ENCODE data around the gene SMG9.

SMG9 gene

GRCh38 chr19:43774103-43774939 is 19.6 kb upstream of the SMG9 start (continued):
- TF ChIP-seq ZNF600 (tag by site-specific recombination; IDR thresholded peaks at IDR 0.05) (0 out of 2 replicates have a peak, but pooled peaks have one; percentile 25), ZBTB20 (tag by site-specific recombination; IDR thresholded peaks at IDR 0.05) (no peak), BCL11B (tag by site-specific recombination; IDR thresholded peaks at IDR 0.05; ENCODE audit: low read depth) (no peak), ZNF146 (tag by site-specific recombination; IDR thresholded peaks at IDR 0.05) (no peak), ZNF521 (tag by site-specific recombination; IDR thresholded peaks at IDR 0.05) (no peak), ZNF830 (tag by site-specific recombination; IDR thresholded peaks at IDR 0.05; ENCODE audit: low read depth) (no peak), ZNF16 (tag by site-specific recombination; IDR thresholded peaks at IDR 0.05; ENCODE audit: low read depth) (no peak), ZNF23 (tag by site-specific recombination; IDR thresholded peaks at IDR 0.05; ENCODE audit: borderline replicate concordance) (no peak), KLF10 (tag by site-specific recombination; IDR thresholded peaks at IDR 0.05) (no peak), ZXDB (tag by site-specific recombination; IDR thresholded peaks at IDR 0.05) (no peak), ZNF654 (tag by site-specific recombination; IDR thresholded peaks at IDR 0.05; ENCODE audit: low read depth) (no peak), MZF1 (tag by site-specific recombination; IDR thresholded peaks at IDR 0.05; ENCODE audit: borderline replicate concordance) (no peak), SCRT2 (tag by site-specific recombination; IDR thresholded peaks at IDR 0.05) (no peak), ZNF155 (tag by site-specific recombination; IDR thresholded peaks at IDR 0.05) (no peak), FEZF1 (tag by site-specific recombination; IDR thresholded peaks at IDR 0.05) (peak; percentile 23; the same call in 1 of the 2 replicates), KLF8 (tag by site-specific recombination; IDR thresholded peaks at IDR 0.05) (no peak), SP2 (tag by site-specific recombination; IDR thresholded peaks at IDR 0.05) (no peak), GLIS2 (tag by site-specific recombination; IDR thresholded peaks at IDR 0.05) (no peak), ZNF544 (tag by site-specific recombination; IDR thresholded peaks at IDR 0.05) (no peak), ZNF629 (tag by site-specific recombination; IDR thresholded peaks at IDR 0.05) (no peak), OVOL3 (tag by site-specific recombination; IDR thresholded peaks at IDR 0.05) (no peak), ZNF664 (tag by site-specific recombination; IDR thresholded peaks at IDR 0.05) (no peak), ZIC2 (tag by site-specific recombination; IDR thresholded peaks at IDR 0.05) (peak; percentile 40; the same call in 1 of the 2 replicates), ZNF169 (tag by site-specific recombination; IDR thresholded peaks at IDR 0.05) (no peak), ZNF623 (tag by site-specific recombination; IDR thresholded peaks at IDR 0.05) (no peak), ZNF48 (tag by site-specific recombination; IDR thresholded peaks at IDR 0.05) (no peak), SP7 (tag by site-specific recombination; IDR thresholded peaks at IDR 0.05) (peak; percentile 41; the same call in 1 of the 2 replicates)
- TF ChIP-seq, protein P1, sequence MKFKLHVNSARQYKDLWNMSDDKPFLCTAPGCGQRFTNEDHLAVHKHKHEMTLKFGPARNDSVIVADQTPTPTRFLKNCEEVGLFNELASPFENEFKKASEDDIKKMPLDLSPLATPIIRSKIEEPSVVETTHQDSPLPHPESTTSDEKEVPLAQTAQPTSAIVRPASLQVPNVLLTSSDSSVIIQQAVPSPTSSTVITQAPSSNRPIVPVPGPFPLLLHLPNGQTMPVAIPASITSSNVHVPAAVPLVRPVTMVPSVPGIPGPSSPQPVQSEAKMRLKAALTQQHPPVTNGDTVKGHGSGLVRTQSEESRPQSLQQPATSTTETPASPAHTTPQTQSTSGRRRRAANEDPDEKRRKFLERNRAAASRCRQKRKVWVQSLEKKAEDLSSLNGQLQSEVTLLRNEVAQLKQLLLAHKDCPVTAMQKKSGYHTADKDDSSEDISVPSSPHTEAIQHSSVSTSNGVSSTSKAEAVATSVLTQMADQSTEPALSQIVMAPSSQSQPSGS (tag by site-specific recombination; IDR thresholded peaks at IDR 0.05; ENCODE audit: low read depth) = no peak
- TF ChIP-seq, protein P2, sequence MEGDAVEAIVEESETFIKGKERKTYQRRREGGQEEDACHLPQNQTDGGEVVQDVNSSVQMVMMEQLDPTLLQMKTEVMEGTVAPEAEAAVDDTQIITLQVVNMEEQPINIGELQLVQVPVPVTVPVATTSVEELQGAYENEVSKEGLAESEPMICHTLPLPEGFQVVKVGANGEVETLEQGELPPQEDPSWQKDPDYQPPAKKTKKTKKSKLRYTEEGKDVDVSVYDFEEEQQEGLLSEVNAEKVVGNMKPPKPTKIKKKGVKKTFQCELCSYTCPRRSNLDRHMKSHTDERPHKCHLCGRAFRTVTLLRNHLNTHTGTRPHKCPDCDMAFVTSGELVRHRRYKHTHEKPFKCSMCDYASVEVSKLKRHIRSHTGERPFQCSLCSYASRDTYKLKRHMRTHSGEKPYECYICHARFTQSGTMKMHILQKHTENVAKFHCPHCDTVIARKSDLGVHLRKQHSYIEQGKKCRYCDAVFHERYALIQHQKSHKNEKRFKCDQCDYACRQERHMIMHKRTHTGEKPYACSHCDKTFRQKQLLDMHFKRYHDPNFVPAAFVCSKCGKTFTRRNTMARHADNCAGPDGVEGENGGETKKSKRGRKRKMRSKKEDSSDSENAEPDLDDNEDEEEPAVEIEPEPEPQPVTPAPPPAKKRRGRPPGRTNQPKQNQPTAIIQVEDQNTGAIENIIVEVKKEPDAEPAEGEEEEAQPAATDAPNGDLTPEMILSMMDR (tag by site-specific recombination; IDR thresholded peaks at IDR 0.05) = peak; percentile 80
- TF ChIP-seq, protein P3, sequence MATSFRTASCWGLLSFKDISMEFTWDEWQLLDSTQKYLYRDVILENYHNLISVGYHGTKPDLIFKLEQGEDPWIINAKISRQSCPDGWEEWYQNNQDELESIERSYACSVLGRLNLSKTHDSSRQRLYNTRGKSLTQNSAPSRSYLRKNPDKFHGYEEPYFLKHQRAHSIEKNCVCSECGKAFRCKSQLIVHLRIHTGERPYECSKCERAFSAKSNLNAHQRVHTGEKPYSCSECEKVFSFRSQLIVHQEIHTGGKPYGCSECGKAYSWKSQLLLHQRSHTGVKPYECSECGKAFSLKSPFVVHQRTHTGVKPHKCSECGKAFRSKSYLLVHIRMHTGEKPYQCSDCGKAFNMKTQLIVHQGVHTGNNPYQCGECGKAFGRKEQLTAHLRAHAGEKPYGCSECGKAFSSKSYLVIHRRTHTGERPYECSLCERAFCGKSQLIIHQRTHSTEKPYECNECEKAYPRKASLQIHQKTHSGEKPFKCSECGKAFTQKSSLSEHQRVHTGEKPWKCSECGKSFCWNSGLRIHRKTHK (tag by site-specific recombination; IDR thresholded peaks at IDR 0.05) = no peak
- TF ChIP-seq, protein P4, sequence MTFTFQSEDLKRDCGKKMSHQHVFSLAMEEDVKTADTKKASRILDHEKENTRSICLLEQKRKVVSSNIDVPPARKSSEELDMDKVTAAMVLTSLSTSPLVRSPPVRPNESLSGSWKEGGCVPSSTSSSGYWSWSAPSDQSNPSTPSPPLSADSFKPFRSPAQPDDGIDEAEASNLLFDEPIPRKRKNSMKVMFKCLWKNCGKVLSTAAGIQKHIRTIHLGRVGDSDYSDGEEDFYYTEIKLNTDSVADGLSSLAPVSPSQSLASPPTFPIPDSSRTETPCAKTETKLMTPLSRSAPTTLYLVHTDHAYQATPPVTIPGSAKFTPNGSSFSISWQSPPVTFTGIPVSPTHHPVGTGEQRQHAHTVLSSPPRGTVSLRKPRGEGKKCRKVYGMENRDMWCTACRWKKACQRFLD (tag by site-specific recombination; IDR thresholded peaks at IDR 0.05) = no peak
